ENCODE measurements around the gene SEC31B.

SEC31B gene

DNA sequence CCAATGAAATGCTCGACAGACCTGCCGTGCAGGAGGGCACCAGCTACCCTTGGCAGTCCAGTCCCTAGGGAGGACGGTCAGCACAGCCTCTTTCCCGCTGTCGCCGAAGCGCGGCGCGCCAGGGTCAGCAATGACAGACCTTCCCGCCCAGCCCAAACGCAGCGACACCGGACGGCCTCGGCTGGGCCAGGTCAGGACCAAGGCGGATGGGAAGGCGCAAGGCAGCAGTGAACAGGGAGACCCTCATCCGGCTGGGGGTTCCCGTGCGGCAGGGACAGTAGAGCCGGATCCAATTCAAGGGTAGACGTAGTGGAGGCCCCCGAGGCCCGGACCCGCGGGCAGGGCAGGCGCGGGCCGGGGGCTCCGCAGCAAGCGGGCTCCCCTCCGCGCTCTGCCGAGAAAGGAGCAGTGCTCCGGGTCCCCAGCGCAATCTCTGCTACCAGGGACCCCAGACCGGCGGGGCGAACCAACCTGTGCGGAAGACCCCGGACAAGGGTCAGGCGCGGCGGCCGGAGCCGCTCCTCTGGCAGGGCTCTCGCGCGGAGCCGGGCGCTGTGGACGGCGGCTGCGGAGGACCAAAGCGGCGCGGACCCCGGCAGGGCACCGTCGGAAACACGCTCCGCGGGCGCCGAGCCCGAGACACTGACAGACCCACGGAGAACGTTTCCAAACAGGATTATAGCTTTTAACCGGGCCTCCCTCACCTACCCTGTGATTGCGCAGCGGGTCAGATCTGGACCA is at the start of gene SEC31B:
TSS of gene SEC31B (minus strand) at position 551 of the 741 bp plus-strand sequence. CDS start 2,909 bp downstream, outside the sequence.
- Histone ChIP-seq H3K4me1 (ENCODE audit: control insufficient read depth, insufficient read depth, low read length) (peaks cover 12% of the 10 kb centered on the region), H3K9me3 (ENCODE audit: control insufficient read depth in 2 of 2, low read length in 2 of 2) (no peaks in the 10 kb centered on the region), H3K9ac (ENCODE audit: low read length in 2 of 2) (peak within 1 kb of the TSS; percentile 68 to 71), H3K4me3 (ENCODE audit: low read length in 2 of 2) (peak within 1 kb of the TSS; percentile 62 to 82), H3K27ac (ENCODE audit: low read length) (no peak within 1 kb of the TSS), H3K36me3 (ENCODE audit: control insufficient read depth in 2 of 2, insufficient read depth in 2 of 2, low read length in 2 of 2) (peaks cover 16 to 22% of the 10 kb centered on the region in 2 donors), H3K27me3 (ENCODE audit: control insufficient read depth in 1 of 2, insufficient read depth in 2 of 2, low read length in 2 of 2) (no peaks in the 10 kb centered on the region)

- peaks cover 58 to 73% of the 10 kb centered on the region in 2 donors for H3K27me3 ChIP-seq (ENCODE audit: control insufficient read depth in 1 of 2, insufficient read depth in 2 of 2, low read length in 2 of 2)
- no peaks in the 10 kb centered on the region for H3K4me1 ChIP-seq (ENCODE audit: control insufficient read depth, insufficient read depth, low read length)
- H3K9ac ChIP-seq (ENCODE audit: low read length in 2 of 2), result no peak overlapping the region
- H3K9me3 ChIP-seq (ENCODE audit: control insufficient read depth in 2 of 2, low read length in 2 of 2), result no peaks in the 10 kb centered on the region
- no peak overlapping the region for H3K27ac ChIP-seq (ENCODE audit: low read length)
- no peaks in the 10 kb centered on the region for H3K36me3 ChIP-seq (ENCODE audit: control insufficient read depth in 2 of 2, insufficient read depth in 2 of 2, low read length in 2 of 2)
- no peak overlapping the region for H3K4me3 ChIP-seq (ENCODE audit: low read length in 2 of 2)
Measured at GRCh38 chr10:100568912-100569311, 49.3 kb upstream of the SEC31B start.

GRCh38 chr10:100567826-100568225 is 48.2 kb upstream of the SEC31B start:
- H3K36me3 ChIP-seq (ENCODE audit: control insufficient read depth in 2 of 2, insufficient read depth in 2 of 2, low read length in 2 of 2), result no peaks in the 10 kb centered on the region
- no peak overlapping the region for H3K4me3 ChIP-seq (ENCODE audit: low read length in 2 of 2)
- no peak overlapping the region for H3K27ac ChIP-seq (ENCODE audit: low read length)
- H3K27me3 ChIP-seq (ENCODE audit: control insufficient read depth in 1 of 2, insufficient read depth in 2 of 2, low read length in 2 of 2), result peaks cover 67 to 78% of the 10 kb centered on the region in 2 donors
- H3K9me3 ChIP-seq (ENCODE audit: control insufficient read depth in 2 of 2, low read length in 2 of 2), result no peaks in the 10 kb centered on the region
- H3K9ac ChIP-seq (ENCODE audit: low read length in 2 of 2), result no peak overlapping the region
- peaks cover under 1% of the 10 kb centered on the region for H3K4me1 ChIP-seq (ENCODE audit: control insufficient read depth, insufficient read depth, low read length)

GRCh38 chr10:100567249-100567648 is 47.6 kb upstream of the SEC31B start:
- H3K27me3 ChIP-seq (ENCODE audit: control insufficient read depth in 1 of 2, insufficient read depth in 2 of 2, low read length in 2 of 2), result peaks cover 72 to 80% of the 10 kb centered on the region in 2 donors

DNA sequence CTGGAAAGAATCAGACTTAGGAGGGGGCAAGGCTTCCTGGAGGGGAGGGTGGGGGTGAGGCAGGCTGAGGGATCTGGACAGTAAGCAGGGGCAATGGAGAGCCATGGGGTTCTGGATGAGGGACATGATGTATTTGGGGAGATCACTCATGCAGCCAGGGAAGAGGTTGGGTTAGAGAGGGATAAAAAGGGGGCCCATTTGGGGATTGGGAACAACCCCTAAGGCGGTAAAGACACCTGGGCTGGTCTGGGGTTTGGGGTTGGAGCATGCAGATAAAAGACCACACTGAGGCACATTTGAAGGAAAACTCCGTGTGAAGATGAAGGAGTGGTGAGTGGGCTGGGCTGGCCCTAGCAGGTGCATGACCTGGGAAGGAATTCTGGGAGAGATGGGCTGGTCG is 46.9 kb upstream of the SEC31B start:
- H3K4me1 ChIP-seq (ENCODE audit: control insufficient read depth, insufficient read depth, low read length), result peaks cover 12% of the 10 kb centered on the region
- no peaks in the 10 kb centered on the region for H3K9me3 ChIP-seq (ENCODE audit: control insufficient read depth in 2 of 2, low read length in 2 of 2)
- no peak overlapping the region for H3K4me3 ChIP-seq (ENCODE audit: low read length in 2 of 2)
- H3K27me3 ChIP-seq (ENCODE audit: control insufficient read depth in 1 of 2, insufficient read depth in 2 of 2, low read length in 2 of 2), result peaks cover 76 to 83% of the 10 kb centered on the region in 2 donors
- no peaks in the 10 kb centered on the region for H3K36me3 ChIP-seq (ENCODE audit: control insufficient read depth in 2 of 2, insufficient read depth in 2 of 2, low read length in 2 of 2)
- no peak overlapping the region for H3K27ac ChIP-seq (ENCODE audit: low read length)
- H3K9ac ChIP-seq (ENCODE audit: low read length in 2 of 2), result no peak overlapping the region

More at GRCh38 chr10:100567249-100567648, 47.6 kb upstream of the SEC31B start:
- Histone ChIP-seq H3K27ac (ENCODE audit: low read length) (no peak overlapping the region), H3K4me3 (ENCODE audit: low read length in 2 of 2) (no peak overlapping the region), H3K9ac (ENCODE audit: low read length in 2 of 2) (no peak overlapping the region), H3K36me3 (ENCODE audit: control insufficient read depth in 2 of 2, insufficient read depth in 2 of 2, low read length in 2 of 2) (no peaks in the 10 kb centered on the region), H3K4me1 (ENCODE audit: control insufficient read depth, insufficient read depth, low read length) (peaks cover 6% of the 10 kb centered on the region), H3K9me3 (ENCODE audit: control insufficient read depth in 2 of 2, low read length in 2 of 2) (no peaks in the 10 kb centered on the region)

DNA sequence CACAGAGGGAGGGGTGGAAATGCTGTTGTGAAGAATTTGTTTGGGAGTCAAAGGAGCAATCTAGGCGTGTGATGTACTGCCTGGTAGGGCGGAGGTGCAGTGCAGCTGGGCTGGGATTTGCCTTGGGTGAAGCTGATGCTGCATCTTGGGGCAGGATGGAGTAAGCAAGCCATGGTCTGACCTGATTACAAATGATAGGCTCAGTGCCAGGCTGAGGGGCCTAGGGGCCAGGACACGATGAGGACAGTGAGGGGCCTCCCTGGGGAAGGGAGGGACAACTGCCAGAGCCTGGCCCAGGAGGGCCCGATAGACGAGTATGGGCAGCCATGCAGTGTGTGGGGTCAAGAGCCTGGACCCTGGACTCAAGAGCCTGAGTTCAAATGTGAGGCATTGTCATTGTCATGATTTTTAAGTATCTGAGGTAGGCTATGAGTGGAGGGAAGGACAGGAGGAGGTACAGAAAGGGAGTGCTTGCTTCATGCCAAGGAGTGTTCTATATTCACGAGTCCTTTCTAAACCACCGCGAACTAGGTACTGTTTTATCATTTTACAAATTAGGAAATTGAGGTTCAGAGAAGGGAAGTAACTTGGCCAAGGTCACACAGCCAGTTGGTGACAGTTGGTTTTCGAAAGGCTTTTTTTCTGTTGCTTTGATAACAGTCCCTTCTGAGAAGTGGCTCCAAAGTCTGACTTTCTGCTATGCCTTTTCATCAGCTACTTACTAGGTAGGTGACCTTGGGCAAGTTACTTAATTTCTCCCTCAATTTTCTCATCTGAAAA is 45.7 kb upstream of the SEC31B start:
- Histone ChIP-seq H3K9ac (ENCODE audit: low read length in 2 of 2) (no peak overlapping the region), H3K4me1 (ENCODE audit: control insufficient read depth, insufficient read depth, low read length) (peaks cover 12% of the 10 kb centered on the region), H3K9me3 (ENCODE audit: control insufficient read depth in 2 of 2, low read length in 2 of 2) (no peaks in the 10 kb centered on the region), H3K36me3 (ENCODE audit: control insufficient read depth in 2 of 2, insufficient read depth in 2 of 2, low read length in 2 of 2) (peaks cover 0 to under 1% of the 10 kb centered on the region in 2 donors), H3K4me3 (ENCODE audit: low read length in 2 of 2) (no peak overlapping the region), H3K27me3 (ENCODE audit: control insufficient read depth in 1 of 2, insufficient read depth in 2 of 2, low read length in 2 of 2) (peaks cover 71 to 79% of the 10 kb centered on the region in 2 donors), H3K27ac (ENCODE audit: low read length) (no peak overlapping the region)

- Histone ChIP-seq H3K27me3 (ENCODE audit: control insufficient read depth in 1 of 2, insufficient read depth in 2 of 2, low read length in 2 of 2) (peaks cover 51% of the 10 kb centered on the region in 2 donors), H3K27ac (ENCODE audit: low read length) (no peak overlapping the region), H3K4me1 (ENCODE audit: control insufficient read depth, insufficient read depth, low read length) (peaks cover 12% of the 10 kb centered on the region), H3K9me3 (ENCODE audit: control insufficient read depth in 2 of 2, low read length in 2 of 2) (no peaks in the 10 kb centered on the region), H3K9ac (ENCODE audit: low read length in 2 of 2) (no peak overlapping the region), H3K36me3 (ENCODE audit: control insufficient read depth in 2 of 2, insufficient read depth in 2 of 2, low read length in 2 of 2) (peaks cover 6 to 9% of the 10 kb centered on the region in 2 donors), H3K4me3 (ENCODE audit: low read length in 2 of 2) (peak overlapping the region in 1 of 2 donors; percentile 29)
Measured at GRCh38 chr10:100562008-100562672, 42.5 kb upstream of the SEC31B start.

GRCh38 chr10:100561005-100561404 is 41.3 kb upstream of the SEC31B start:
- Histone ChIP-seq H3K36me3 (ENCODE audit: control insufficient read depth in 2 of 2, insufficient read depth in 2 of 2, low read length in 2 of 2) (peaks cover 13 to 19% of the 10 kb centered on the region in 2 donors), H3K27ac (ENCODE audit: low read length) (no peak overlapping the region), H3K9ac (ENCODE audit: low read length in 2 of 2) (no peak overlapping the region), H3K4me1 (ENCODE audit: control insufficient read depth, insufficient read depth, low read length) (peaks cover 12% of the 10 kb centered on the region), H3K4me3 (ENCODE audit: low read length in 2 of 2) (no peak overlapping the region), H3K27me3 (ENCODE audit: control insufficient read depth in 1 of 2, insufficient read depth in 2 of 2, low read length in 2 of 2) (peaks cover 40 to 43% of the 10 kb centered on the region in 2 donors), H3K9me3 (ENCODE audit: control insufficient read depth in 2 of 2, low read length in 2 of 2) (no peaks in the 10 kb centered on the region)

- Histone ChIP-seq H3K4me3 (ENCODE audit: low read length in 2 of 2) (no peak overlapping the region), H3K36me3 (ENCODE audit: control insufficient read depth in 2 of 2, insufficient read depth in 2 of 2, low read length in 2 of 2) (peaks cover 16 to 19% of the 10 kb centered on the region in 2 donors), H3K4me1 (ENCODE audit: control insufficient read depth, insufficient read depth, low read length) (peaks cover 12% of the 10 kb centered on the region), H3K9ac (ENCODE audit: low read length in 2 of 2) (no peak overlapping the region), H3K27me3 (ENCODE audit: control insufficient read depth in 1 of 2, insufficient read depth in 2 of 2, low read length in 2 of 2) (peaks cover 33 to 38% of the 10 kb centered on the region in 2 donors), H3K9me3 (ENCODE audit: control insufficient read depth in 2 of 2, low read length in 2 of 2) (no peaks in the 10 kb centered on the region), H3K27ac (ENCODE audit: low read length) (no peak overlapping the region)
Measured at GRCh38 chr10:100560248-100560647, 40.6 kb upstream of the SEC31B start.

DNA sequence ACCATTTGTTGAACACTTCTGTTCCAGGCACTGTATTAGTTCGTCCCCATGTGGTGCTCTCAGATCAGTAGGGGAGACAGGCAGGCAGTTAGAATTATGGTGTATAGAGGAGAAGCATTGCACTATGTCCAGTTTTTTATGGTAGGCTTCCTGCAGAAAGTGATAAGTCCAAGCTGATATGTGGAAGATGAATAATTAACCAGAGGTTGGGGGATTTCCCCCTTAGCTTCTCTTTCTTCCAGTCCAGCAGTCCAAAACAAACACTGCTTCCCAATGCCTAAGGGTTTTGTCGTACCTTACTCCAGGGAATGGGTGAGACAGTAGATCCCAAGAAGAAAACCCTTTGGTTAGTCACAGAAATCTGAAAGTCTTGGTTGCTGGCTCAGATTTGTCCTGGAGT is 35.2 kb upstream of the SEC31B start:
- Histone ChIP-seq H3K4me1 (ENCODE audit: control insufficient read depth, insufficient read depth, low read length) (no peaks in the 10 kb centered on the region), H3K4me3 (ENCODE audit: low read length in 2 of 2) (no peak overlapping the region), H3K36me3 (ENCODE audit: control insufficient read depth in 2 of 2, insufficient read depth in 2 of 2, low read length in 2 of 2) (peaks cover 21 to 34% of the 10 kb centered on the region in 2 donors), H3K9me3 (ENCODE audit: control insufficient read depth in 2 of 2, low read length in 2 of 2) (no peaks in the 10 kb centered on the region), H3K9ac (ENCODE audit: low read length in 2 of 2) (no peak overlapping the region), H3K27me3 (ENCODE audit: control insufficient read depth in 1 of 2, insufficient read depth in 2 of 2, low read length in 2 of 2) (no peaks in the 10 kb centered on the region), H3K27ac (ENCODE audit: low read length) (no peak overlapping the region)
